H9 (cell line): ENCODE measurements around the gene KLF16. TPM values are rescaled to one million over a fixed set of nuclear protein-coding genes. Genes with fewer than 3 reads are reported as not detected.

Experiments
- DNase-seq: peaks from one replicate; pipeline ENCODE4 v3.0.0-alpha.2; 2017
- H2AFZ ChIP-seq: one replicate; pipeline ENCODE4 v1.6.1; 2013; ENCODE audit warnings: mild to moderate bottlenecking, low read length, control low read depth, moderate library complexity
- H2AK5ac ChIP-seq: 2 replicates; pipeline ENCODE4 v1.6.1; 2013; ENCODE audit warnings: low read length, control low read depth, mixed read lengths; ENCODE audit not compliant: insufficient read length
- H2BK120ac ChIP-seq: one replicate; pipeline ENCODE4 v1.6.1; 2013; ENCODE audit warnings: low read depth, mild to moderate bottlenecking, low read length, control low read depth, inconsistent platforms; ENCODE audit not compliant: poor library complexity, severe bottlenecking
- H2BK12ac ChIP-seq: 2 replicates; pipeline ENCODE4 v1.6.1; 2013; ENCODE audit warnings: low read length, control low read depth, mixed read lengths, low read depth; ENCODE audit not compliant: insufficient read length
- H2BK15ac ChIP-seq: 2 replicates; pipeline ENCODE4 v1.6.1; 2013; ENCODE audit warnings: low read depth, low read length, control low read depth
- H2BK20ac ChIP-seq: one replicate; pipeline ENCODE4 v1.6.1; 2013; ENCODE audit warnings: low read depth, mild to moderate bottlenecking, low read length, control low read depth, inconsistent platforms; ENCODE audit not compliant: poor library complexity, severe bottlenecking
- H2BK5ac ChIP-seq: 2 replicates; pipeline ENCODE4 v1.6.1; 2013; ENCODE audit warnings: low read length, control low read depth, mixed read lengths; ENCODE audit not compliant: insufficient read length
- H3K14ac ChIP-seq: 2 replicates; pipeline ENCODE4 v1.6.1; 2013; ENCODE audit warnings: low read length, control low read depth; ENCODE audit not compliant: insufficient read depth
- H3K18ac ChIP-seq: 2 replicates; pipeline ENCODE4 v1.6.1; 2013; ENCODE audit warnings: low read depth, mild to moderate bottlenecking, mixed read lengths, low read length, control low read depth; ENCODE audit not compliant: insufficient read length
- H3K23ac ChIP-seq: 2 replicates; pipeline ENCODE4 v1.6.1; 2013; ENCODE audit warnings: low read length, control low read depth, mixed read lengths, low read depth; ENCODE audit not compliant: insufficient read length
- H3K23me2 ChIP-seq: 2 replicates; pipeline ENCODE4 v1.6.1; 2013; ENCODE audit warnings: low read depth, mild to moderate bottlenecking, mixed read lengths, low read length, control low read depth; ENCODE audit not compliant: insufficient read length, poor library complexity, severe bottlenecking
- H3K27ac ChIP-seq: 2 replicates; pipeline ENCODE4 v1.5.1; 2013; ENCODE audit warnings: low read length, control low read depth, mixed read lengths, low read depth; ENCODE audit not compliant: insufficient read length
- H3K27me3 ChIP-seq: 2 replicates; pipeline ENCODE4 v1.6.1; 2013; ENCODE audit warnings: low read length, control low read depth, inconsistent platforms; ENCODE audit not compliant: insufficient read depth
- H3K4ac ChIP-seq: 2 replicates; pipeline ENCODE4 v1.6.1; 2013; ENCODE audit warnings: low read depth, mild to moderate bottlenecking, control low read depth, inconsistent platforms, low read length, moderate library complexity
- H3K4me1 ChIP-seq: 2 replicates; pipeline ENCODE4 v1.6.1; 2013; ENCODE audit warnings: low read length, control low read depth, inconsistent platforms; ENCODE audit not compliant: insufficient read depth
- H3K4me2 ChIP-seq: 2 replicates; pipeline ENCODE4 v1.6.1; 2013; ENCODE audit warnings: low read length, control low read depth, mixed read lengths; ENCODE audit not compliant: insufficient read length, insufficient read depth
- H3K56ac ChIP-seq: 2 replicates; pipeline ENCODE4 v1.6.1; 2013; ENCODE audit warnings: low read depth, mild to moderate bottlenecking, mixed read lengths, low read length, control low read depth; ENCODE audit not compliant: insufficient read length
- H3K79me1 ChIP-seq: 2 replicates; pipeline ENCODE4 v1.6.1; 2013; ENCODE audit warnings: low read depth, mild to moderate bottlenecking, moderate library complexity, low read length, control low read depth, inconsistent platforms; ENCODE audit not compliant: insufficient read depth, poor library complexity, severe bottlenecking
- H3K79me2 ChIP-seq: 2 replicates; pipeline ENCODE4 v1.6.1; 2013; ENCODE audit warnings: low read length, control low read depth, inconsistent platforms; ENCODE audit not compliant: insufficient read depth
- H3K9ac ChIP-seq: 2 replicates; pipeline ENCODE4 v1.6.1; 2013; ENCODE audit warnings: low read length, control low read depth, mixed read lengths; ENCODE audit not compliant: insufficient read length; ENCODE audit errors: extremely low read depth
- H3K9me3 ChIP-seq: one replicate; pipeline ENCODE4 v1.6.1; 2013; ENCODE audit warnings: low read depth, low read length, inconsistent platforms; ENCODE audit not compliant: control insufficient read depth
- H3T11ph ChIP-seq: one replicate; pipeline ENCODE4 v1.6.1; 2013; ENCODE audit warnings: mild to moderate bottlenecking, low read length, control low read depth, inconsistent platforms
- H4K20me1 ChIP-seq: one replicate; pipeline ENCODE4 v1.6.1; 2013; ENCODE audit not compliant: control insufficient read depth, insufficient read length, insufficient read depth
- H4K5ac ChIP-seq: 2 replicates; pipeline ENCODE4 v1.6.1; 2013; ENCODE audit warnings: low read depth, mild to moderate bottlenecking, mixed read lengths, low read length, control low read depth; ENCODE audit not compliant: insufficient read length
- H4K8ac ChIP-seq: replicated peaks from 2 replicates; pipeline ENCODE4 v1.6.1; 2013; ENCODE audit warnings: low read length, control low read depth, mixed read lengths, low read depth; ENCODE audit not compliant: insufficient read length
- H4K91ac ChIP-seq: 2 replicates; pipeline ENCODE4 v1.6.1; 2013; ENCODE audit warnings: low read depth, mild to moderate bottlenecking, moderate library complexity, mixed read lengths, low read length, control low read depth; ENCODE audit not compliant: insufficient read length
- H3K27ac Mint-ChIP-seq, 3 experiments: 2 replicates in 2 of 3; 3 replicates in 1 of 3; pipeline ENCODE4 v1.8.0; 2020 to 2021; ENCODE audit warnings: mixed read lengths in 3 of 3, mild to moderate bottlenecking in 1 of 3, moderate library complexity in 1 of 3
- H3K27me3 Mint-ChIP-seq: 2 replicates; pipeline ENCODE4 v1.8.0; 2021; ENCODE audit warnings: low read depth, mild to moderate bottlenecking, moderate library complexity, mixed read lengths
- H3K36me3 Mint-ChIP-seq, 3 experiments: 2 replicates in 2 of 3; 3 replicates in 1 of 3; pipeline ENCODE4 v1.8.0; 2020 to 2021; ENCODE audit warnings: low read depth in 3 of 3, mixed read lengths in 3 of 3; ENCODE audit not compliant: insufficient read depth in 1 of 3
- H3K4me1 Mint-ChIP-seq, 2 experiments: 2 replicates each; pipeline ENCODE4 v1.8.0; 2020; ENCODE audit warnings: mixed read lengths in 2 of 2
- H3K4me3 Mint-ChIP-seq, 2 experiments: 2 replicates in 1 of 2; 3 replicates in 1 of 2; pipeline ENCODE4 v1.8.0; 2020 to 2021; ENCODE audit warnings: mild to moderate bottlenecking in 2 of 2, mixed read lengths in 2 of 2, moderate library complexity in 1 of 2
- H3K9me3 Mint-ChIP-seq, 2 experiments: 2 replicates in 1 of 2; 3 replicates in 1 of 2; pipeline ENCODE4 v1.8.0; 2020; ENCODE audit warnings: mild to moderate bottlenecking in 2 of 2, mixed read lengths in 2 of 2, moderate library complexity in 1 of 2
- CTCF ChIP-seq: fragments of 200-600 bp; sonication (generic); conservative IDR thresholded peaks from 3 replicates; pipeline ENCODE4 v1.8.0; 2021; ENCODE audit warnings: antibody characterized with exemption, mild to moderate bottlenecking
- WGBS: extraction: QIAGEN DNeasy Blood & Tissue Kit; methylation state at CpG from one replicate; pipeline ENCODE4 v1.1.7; 2013; ENCODE audit warnings: missing lambda C conversion rate, low lambda C conversion rate, mixed read lengths; ENCODE audit not compliant: insufficient read length; ENCODE audit errors: extremely low coverage; 5-methylcytosine and 5-hydroxymethylcytosine counted together
- total RNA-seq: library from RNA; stranded (reverse); gene quantifications from 2 replicates; pipeline ENCODE4 v1.2.1, GENCODE V29; 2021

KLF16 gene
- total RNA-seq, 1 experiment from 2014 or later = 66.8 TPM

DNA sequence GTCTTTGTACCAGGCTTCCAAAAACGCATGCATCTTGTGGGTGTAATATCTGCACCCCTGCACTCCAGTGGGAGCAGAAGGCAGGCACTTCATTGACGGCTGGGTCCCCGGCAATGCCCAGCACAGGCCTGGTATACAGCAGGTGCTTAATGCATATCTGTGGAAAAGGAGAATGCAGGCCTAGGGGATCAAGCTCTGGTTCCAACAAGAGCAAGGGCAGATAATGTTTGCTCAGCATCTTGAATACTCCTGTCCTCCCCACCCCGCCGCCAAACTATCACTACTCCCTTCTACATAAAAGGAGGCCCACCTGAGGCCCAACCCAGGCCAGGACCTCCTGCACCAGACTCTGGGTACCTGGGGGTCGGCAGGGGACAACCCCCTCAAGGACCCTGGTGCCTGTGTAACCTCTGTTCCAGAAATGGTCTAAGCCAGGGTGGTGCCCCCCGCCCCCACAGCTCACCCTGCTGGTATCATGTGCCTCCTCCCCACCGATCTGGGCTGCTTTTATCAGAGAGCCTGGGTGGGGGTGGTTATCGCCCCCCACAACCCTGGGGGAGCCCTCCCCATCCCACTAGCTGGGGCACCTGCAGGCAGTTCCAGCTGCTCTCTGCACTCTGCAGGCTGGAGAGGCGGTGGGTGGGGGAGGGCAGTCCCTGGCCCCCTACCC lies 4.8 kb downstream of the KLF16 start:
- H3K9ac ChIP-seq = no peak overlapping the region
- no peak overlapping the region for H4K5ac ChIP-seq
- H2BK20ac ChIP-seq = no peak overlapping the region
- no peak for DNase-seq
- H3K4me1 ChIP-seq = peaks cover 7% of the 10 kb centered on the region; the same call in 1 of the 2 replicates
- H3K4ac ChIP-seq = no peak overlapping the region
- H3K56ac ChIP-seq = no peak overlapping the region
- Mint-ChIP-seq H3K36me3 (no peaks in the 10 kb centered on the region), H3K4me3 (peak overlapping the region in 1 of 2 experiments; percentile 56; a peak in 2 of 5 replicates), H3K27ac (no peak overlapping the region), H3K4me1 (peaks cover 39 to 65% of the 10 kb centered on the region in 2 experiments), H3K9me3 (no peaks in the 10 kb centered on the region; a peak in 1 of 5 replicates), H3K27me3 (peaks cover 6% of the 10 kb centered on the region)
- no peak overlapping the region for H3K18ac ChIP-seq
- peaks cover 20% of the 10 kb centered on the region for H3K23me2 ChIP-seq
- H2AK5ac ChIP-seq = no peak overlapping the region
- no peak overlapping the region for H4K8ac ChIP-seq
- TF ChIP-seq CTCF = no peak
- no peak overlapping the region for H2BK120ac ChIP-seq
- no CpG with 5 or more reads among the region's 10 CpGs for WGBS
- no peak overlapping the region for H2AFZ ChIP-seq
- H4K20me1 ChIP-seq = no peaks in the 10 kb centered on the region
- no peak overlapping the region for H3K23ac ChIP-seq
- H2BK15ac ChIP-seq = no peak overlapping the region
- H3K9me3 ChIP-seq = no peaks in the 10 kb centered on the region
- H3K27me3 ChIP-seq = no peaks in the 10 kb centered on the region; the same call in 1 of the 2 replicates
- no peak overlapping the region for H2BK12ac ChIP-seq
- H3K27ac ChIP-seq = no peak overlapping the region
- H3K79me1 ChIP-seq = peaks cover 11% of the 10 kb centered on the region
- H3K79me2 ChIP-seq = peaks cover 36% of the 10 kb centered on the region; the same call in 1 of the 2 replicates
- no peak overlapping the region for H2BK5ac ChIP-seq
- H3K14ac ChIP-seq = no peak overlapping the region; the same call in 1 of the 2 replicates
- H4K91ac ChIP-seq = no peak overlapping the region
- H3T11ph ChIP-seq = no peak overlapping the region
- no peak overlapping the region for H3K4me2 ChIP-seq
